GM19328 (cell line): ENCODE data around the gene GSE1.

Source experiments
- ATAC-seq: cut with Tn5 transposase; IDR thresholded peaks from one replicate; pipeline ENCODE4 v1.9.1; 2021; ENCODE audit warnings: mild to moderate bottlenecking, moderate library complexity; ENCODE audit not compliant: unreplicated experiment

The GSE1 gene

DNA sequence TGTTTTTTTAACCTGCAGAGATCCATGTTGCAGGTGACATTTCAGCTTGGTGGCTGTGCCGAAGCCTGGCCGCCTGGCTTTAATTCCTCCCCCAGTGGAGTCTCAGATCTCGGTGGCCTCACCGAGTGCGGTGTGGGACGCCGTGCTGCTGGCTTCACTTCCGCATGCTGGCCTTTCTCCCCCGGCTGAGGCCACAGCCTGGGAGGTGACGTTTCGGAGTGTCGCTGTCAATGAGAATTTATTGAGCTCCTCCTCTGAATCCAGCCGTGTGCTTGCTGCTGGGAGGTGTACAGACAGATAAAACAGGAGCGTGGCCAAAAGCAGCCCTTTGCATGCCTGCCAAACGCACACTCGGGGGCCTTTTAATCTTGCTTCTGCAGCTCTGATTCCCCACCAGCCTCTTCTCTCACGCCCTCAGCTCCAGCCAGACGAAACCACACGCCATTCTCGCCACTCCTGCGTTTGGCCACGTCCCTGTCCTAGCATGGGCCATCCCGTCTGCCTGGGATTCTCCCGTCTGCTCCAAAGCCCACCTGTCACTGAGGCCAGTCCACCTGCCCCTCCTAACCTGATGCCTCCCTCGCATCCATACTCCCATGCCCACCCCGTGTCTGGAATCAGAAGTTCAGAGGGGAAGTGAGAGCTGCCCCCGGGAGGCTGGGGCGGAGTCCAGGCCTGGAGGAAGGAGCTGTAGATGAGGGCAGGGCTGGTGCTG lies 3.6 kb downstream of the GSE1 start:
- no peak for ATAC-seq

GRCh38 chr16:85617948-85618347 lies 4.8 kb downstream of the GSE1 start:
- no peak for ATAC-seq

DNA sequence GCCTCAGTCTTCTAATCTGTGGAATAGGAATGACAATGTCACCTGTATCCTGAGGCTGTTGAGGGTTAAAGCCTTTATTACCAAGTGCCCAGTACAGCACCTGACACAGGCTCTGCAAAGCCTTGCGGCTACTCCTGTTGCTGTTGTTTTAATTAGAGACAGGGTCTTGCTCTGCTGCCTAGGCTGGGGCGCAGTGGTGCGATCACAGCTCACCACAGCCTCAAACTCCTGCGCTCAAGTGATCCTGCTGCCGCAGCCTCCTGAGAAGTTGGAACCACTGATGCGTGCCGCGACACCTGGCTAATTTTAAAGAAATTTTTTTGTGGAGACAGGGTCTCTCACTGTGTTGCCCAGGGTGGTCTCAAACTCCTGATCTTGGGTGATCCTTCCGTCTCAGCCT lies 5.4 kb downstream of the GSE1 start:
- no peak for ATAC-seq

GRCh38 chr16:85619101-85619891 lies 6.2 kb downstream of the GSE1 start:
- ATAC-seq: no peak

DNA sequence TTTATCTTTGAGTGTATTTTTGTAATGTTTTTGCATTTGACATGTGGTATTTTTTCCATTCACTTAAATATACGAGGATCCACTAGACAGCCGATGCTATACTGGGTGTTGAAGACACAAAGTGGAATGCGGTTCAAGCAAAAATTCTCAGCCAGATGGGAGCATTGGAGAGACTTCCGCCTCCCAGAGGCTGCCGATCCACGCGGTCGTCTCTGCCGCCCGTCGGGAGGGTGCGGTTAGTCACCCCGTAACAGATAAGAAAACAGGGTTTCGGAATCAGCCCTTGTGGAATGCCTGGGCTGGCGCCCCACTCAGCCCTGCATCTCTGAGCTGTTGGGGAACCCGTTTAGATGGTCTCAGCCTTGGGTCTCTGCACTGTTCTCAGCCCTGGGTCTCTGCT lies 7.3 kb downstream of the GSE1 start:
- ATAC-seq: no peak

GRCh38 chr16:85621698-85622428 lies 8.7 kb downstream of the GSE1 start:
- no peak for ATAC-seq

GRCh38 chr16:85622683-85623082 lies 9.6 kb downstream of the GSE1 start:
- no peak for ATAC-seq

DNA sequence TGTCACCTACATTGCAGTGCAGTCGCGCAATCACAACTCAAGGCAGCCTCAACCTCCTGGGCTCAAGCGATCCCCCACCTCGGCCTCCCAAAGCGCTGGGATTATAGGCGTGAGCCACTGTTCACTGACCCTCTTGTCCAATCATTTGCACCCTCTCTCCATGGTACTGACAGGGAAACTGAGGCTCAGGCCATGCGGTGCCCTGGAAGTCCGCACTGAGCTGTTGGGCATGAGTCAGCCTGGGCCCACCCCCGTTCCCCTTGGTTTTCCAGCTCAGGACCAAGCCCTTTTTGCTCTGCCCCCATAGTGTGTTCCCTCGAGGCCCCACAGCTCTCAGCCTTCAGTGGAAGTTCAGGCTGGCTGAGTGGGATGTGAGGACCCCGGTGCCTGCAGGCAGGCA lies 10.1 kb downstream of the GSE1 start:
- ATAC-seq: no peak

GRCh38 chr16:85623997-85624601 lies 11.0 kb downstream of the GSE1 start:
- no peak for ATAC-seq

GRCh38 chr16:85624646-85625045 lies 11.5 kb downstream of the GSE1 start:
- no peak for ATAC-seq

GRCh38 chr16:85625053-85625452 lies 11.9 kb downstream of the GSE1 start:
- no peak for ATAC-seq

DNA sequence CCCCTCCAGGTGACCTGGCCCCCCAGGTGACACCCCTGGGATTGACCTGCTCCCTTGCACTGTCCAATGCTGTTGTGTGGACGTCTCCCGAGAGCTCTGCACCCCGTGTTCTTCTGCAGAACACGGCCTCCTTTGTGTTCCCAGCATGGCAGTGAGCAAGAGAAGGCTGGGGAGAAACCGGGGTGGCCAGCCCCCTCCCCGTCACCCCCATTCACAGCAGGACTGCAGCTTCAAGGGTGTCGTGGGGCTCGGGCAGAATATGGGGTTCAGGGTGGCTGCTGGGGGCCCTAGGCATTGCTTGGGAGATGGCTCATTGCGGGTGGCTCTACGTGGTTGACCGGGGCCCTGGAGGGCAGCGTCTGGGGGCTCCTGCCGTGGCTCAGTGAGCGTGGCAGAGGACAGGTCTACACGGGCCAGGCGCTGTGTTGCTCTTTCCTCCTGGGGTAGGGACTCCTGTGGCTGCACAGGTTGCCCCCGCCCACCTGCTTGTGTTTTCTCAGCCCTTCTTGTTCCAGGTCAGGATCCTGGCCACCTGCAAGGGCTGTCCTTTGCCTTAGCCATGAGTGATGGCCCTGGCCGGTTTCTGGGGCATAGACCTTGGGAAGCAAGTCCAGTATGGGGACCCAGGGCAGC lies 12.5 kb downstream of the GSE1 start:
- ATAC-seq: no peak

DNA sequence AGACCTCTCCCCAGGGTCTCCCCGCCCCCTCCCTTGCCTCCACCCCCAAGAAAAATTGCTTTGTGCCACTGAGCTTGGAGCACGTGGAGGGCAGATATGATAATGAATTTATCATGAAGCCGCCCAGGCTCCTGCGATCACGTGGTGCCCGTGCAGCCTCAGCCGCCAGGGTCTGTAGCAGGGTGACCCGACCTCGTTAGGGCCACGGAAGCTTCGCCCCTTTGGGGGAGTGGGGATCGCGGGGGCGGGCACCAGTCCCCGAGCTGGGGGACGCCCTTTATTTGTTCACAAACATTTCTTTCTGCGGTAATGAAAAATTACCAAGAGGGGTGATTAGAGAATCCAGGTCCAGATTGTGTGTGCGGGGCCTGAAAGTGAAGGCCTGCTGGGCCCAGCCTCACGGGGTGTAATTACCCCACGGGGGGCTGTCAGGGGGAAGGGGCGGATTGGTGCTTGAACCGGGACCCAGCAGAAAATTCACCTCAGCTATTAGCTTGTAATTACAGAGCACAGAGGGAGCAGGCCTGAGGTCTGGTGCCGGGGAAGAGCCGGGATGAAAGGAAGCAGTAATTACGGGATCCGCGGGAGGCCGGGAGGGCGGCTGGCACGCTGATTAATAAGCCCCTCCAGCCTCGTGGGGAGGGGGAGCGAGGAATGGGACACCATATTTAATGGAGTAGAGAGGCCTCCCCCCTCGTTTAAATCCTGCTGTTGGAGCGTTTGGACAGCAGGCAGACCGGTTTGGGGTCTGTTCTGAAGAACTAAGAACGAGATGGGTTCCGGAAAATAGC lies 13.3 kb downstream of the GSE1 start:
- no peak for ATAC-seq

- no peak for ATAC-seq
Observed at GRCh38 chr16:85627089-85627488, 14.0 kb downstream of the GSE1 start.

GRCh38 chr16:85627526-85628264 lies 14.6 kb downstream of the GSE1 start:
- no peak for ATAC-seq

- no peak for ATAC-seq
Observed at GRCh38 chr16:85628265-85628556, 15.1 kb downstream of the GSE1 start.

DNA sequence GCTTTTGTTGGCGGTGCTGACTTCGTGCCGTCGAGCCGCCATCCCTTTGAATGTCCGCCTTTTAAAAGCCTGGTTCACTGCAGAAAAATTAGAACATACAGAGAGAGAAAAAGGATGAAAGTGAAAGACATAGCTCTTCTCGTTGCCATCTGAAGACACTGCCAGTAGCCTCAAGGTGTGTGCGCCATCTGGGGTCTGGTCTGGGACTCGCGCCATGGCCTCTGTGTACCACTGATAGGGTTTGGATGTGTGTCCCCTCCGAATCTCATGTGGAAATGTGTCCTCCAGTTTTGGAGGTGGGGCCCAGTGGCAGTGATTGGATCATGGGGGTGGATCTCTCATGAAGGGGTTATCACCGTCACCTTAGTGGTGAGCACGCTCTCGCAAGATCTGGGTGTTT lies 15.5 kb downstream of the GSE1 start:
- ATAC-seq: no peak

DNA sequence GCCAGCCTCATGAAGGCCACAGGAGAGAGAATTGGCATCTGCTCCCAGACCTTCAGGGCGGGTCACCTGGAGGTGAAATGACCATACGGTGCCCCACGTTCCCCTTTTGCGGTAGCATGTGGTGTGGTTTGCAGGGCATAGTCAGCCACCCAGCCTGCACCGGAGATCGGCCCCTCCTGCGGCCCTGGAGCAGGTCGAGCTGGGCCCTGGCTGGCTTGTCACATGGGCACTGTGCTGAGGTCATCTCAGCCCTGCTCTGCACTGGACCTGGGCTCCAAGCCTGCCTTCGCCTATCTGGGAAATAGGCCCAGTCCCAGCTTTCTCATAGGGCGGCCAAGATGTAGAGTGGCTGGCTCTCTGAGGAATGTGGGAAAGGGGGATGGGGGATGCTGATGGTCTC lies 16.2 kb downstream of the GSE1 start:
- ATAC-seq: no peak

DNA sequence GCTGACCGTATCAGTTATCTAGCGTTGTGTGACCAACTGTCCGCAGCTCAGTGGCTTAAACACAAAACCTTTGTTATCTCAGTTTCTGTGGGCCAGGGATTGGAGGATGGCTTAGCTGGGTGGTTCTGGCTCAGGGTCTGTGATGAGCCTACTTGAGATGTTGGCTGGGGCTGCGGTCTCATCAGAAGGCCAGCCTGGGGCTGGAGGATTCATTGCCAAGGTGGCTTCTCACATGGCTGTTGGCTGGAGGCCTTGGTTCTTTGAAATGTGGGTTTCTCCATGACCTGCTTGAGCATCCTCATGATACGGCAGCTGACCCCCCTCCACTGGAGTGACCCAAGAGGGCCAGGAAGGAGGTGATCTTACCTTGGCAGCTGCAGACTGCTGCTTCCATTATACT lies 16.7 kb downstream of the GSE1 start:
- no peak for ATAC-seq

DNA sequence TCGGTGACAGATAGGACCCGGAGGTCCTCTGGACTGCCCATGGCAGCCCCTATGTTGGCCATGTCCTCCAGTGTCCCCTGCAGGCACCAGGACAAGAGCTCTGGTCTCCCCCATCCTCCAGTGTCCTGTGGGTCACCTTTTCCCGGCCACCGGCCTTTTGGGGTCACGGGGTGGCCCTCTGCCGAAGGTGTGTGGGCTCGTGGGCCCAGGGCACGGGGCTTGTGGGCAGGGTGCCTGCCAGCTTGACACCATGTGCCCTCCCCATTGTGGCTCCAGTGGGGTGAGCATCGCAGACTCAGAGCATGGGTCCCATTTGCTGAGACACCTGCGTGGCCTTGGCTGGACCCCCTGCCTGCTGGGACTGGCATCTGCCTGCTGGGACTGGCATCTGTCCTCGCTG lies 18.1 kb downstream of the GSE1 start:
- ATAC-seq: no peak
